H1 (cell line): ENCODE data around the gene PRKN. TPM values are rescaled to one million over a fixed set of nuclear protein-coding genes. Genes with fewer than 3 reads are reported as not detected.

Experiments
- CTCF ChIA-PET: fragments of 300-600 bp; sonication (Branson Sonifier 250); formaldehyde crosslinking; loops from one replicate; lab custom pipeline; 2021; ENCODE audit not compliant: partially characterized antibody; lab: Charles Lee
- POLR2A ChIA-PET: fragments of 300-600 bp; sonication (Branson Sonifier 250); formaldehyde crosslinking; loops from one replicate; lab custom pipeline; 2021; ENCODE audit warnings: inconsistent platforms; ENCODE audit not compliant: partially characterized antibody; lab: Charles Lee
- DNase-seq, 2 experiments: peaks; one replicate each; pipeline versions ENCODE4 v3.0.0 to v3.0.0-alpha.2; 2010 to 2022; ENCODE audit warnings: low spot score in 2 of 2, low read depth in 1 of 2, mixed read lengths in 1 of 2
- FAIRE-seq: peaks from 2 replicates; lab custom pipeline; 2011; peaks lifted over from hg19 to GRCh38; lab: Jason Lieb, UNC
- H2AFZ ChIP-seq: 2 replicates; pipeline ENCODE4 v1.8.1; 2012; ENCODE audit warnings: low read length, inconsistent platforms
- H2AK5ac ChIP-seq: 2 replicates; pipeline ENCODE4 v1.6.1; 2013; ENCODE audit warnings: low read depth, low read length
- H2BK120ac ChIP-seq: replicated peaks from 2 replicates; pipeline ENCODE3; 2013; ENCODE audit warnings: low read depth, low read length, inconsistent platforms
- H2BK12ac ChIP-seq: 2 replicates; pipeline ENCODE4 v1.6.1; 2013; ENCODE audit warnings: low read depth, low read length
- H2BK15ac ChIP-seq: 2 replicates; pipeline ENCODE4 v1.6.1; 2013; ENCODE audit warnings: low read length
- H2BK20ac ChIP-seq: 2 replicates; pipeline ENCODE4 v1.6.1; 2013; ENCODE audit warnings: low read length
- H2BK5ac ChIP-seq: 2 replicates; pipeline ENCODE4 v1.6.1; 2013; ENCODE audit warnings: low read depth, low read length
- H3K14ac ChIP-seq: 2 replicates; pipeline ENCODE4 v1.6.1; 2013; ENCODE audit warnings: inconsistent platforms; ENCODE audit not compliant: insufficient read length
- H3K18ac ChIP-seq: 2 replicates; pipeline ENCODE4 v1.6.1; 2013; ENCODE audit warnings: low read length; ENCODE audit errors: extremely low read depth
- H3K23ac ChIP-seq: 2 replicates; pipeline ENCODE4 v1.6.1; 2013; ENCODE audit warnings: inconsistent platforms; ENCODE audit not compliant: insufficient read length
- H3K23me2 ChIP-seq: 2 replicates; pipeline ENCODE4 v1.6.1; 2013; ENCODE audit warnings: low read depth, low read length
- H3K27ac ChIP-seq: 2 replicates; pipeline ENCODE4 v1.6.1; 2011; ENCODE audit warnings: low read depth, low read length, inconsistent platforms
- H3K27me3 ChIP-seq, 4 experiments: replicated peaks in 1 of 4; 1 replicate in 1 of 4; 2 replicates in 3 of 4; pipeline versions ENCODE4 v1.6.1 to v1.8.1; 2011 to 2013; ENCODE audit warnings: low read length in 3 of 4, mild to moderate bottlenecking in 3 of 4, inconsistent platforms in 2 of 4, mixed read lengths in 2 of 4, moderate library complexity in 1 of 4; ENCODE audit not compliant: control insufficient read depth in 3 of 4, insufficient read depth in 3 of 4; ENCODE audit errors: extremely low read depth in 1 of 4
- H3K36me3 ChIP-seq, 4 experiments: 2 replicates each; pipeline versions ENCODE4 v1.6.1 to v1.8.1; 2011 to 2013; ENCODE audit warnings: mild to moderate bottlenecking in 4 of 4, low read length in 3 of 4, moderate library complexity in 2 of 4, control low read depth in 1 of 4, inconsistent platforms in 1 of 4; ENCODE audit not compliant: insufficient read depth in 4 of 4, control insufficient read depth in 2 of 4
- H3K4ac ChIP-seq: replicated peaks from 2 replicates; pipeline ENCODE3; 2013; ENCODE audit warnings: low read length, low read depth, mixed read lengths, inconsistent platforms; ENCODE audit not compliant: insufficient read length
- H3K4me1 ChIP-seq, 4 experiments: replicated peaks in 1 of 4; 1 replicate in 1 of 4; 2 replicates in 3 of 4; pipeline versions ENCODE4 v1.6.1 to v1.8.1; 2011 to 2013; ENCODE audit warnings: low read length in 3 of 4, inconsistent platforms in 2 of 4, mixed read lengths in 1 of 4; ENCODE audit not compliant: insufficient read depth in 4 of 4, control insufficient read depth in 3 of 4
- H3K4me2 ChIP-seq, 2 experiments: 2 replicates each; pipeline versions ENCODE4 v1.6.1 to v1.8.1; 2011 to 2013; ENCODE audit warnings: low read depth in 2 of 2, low read length in 2 of 2, control low read depth in 1 of 2, inconsistent platforms in 1 of 2, mild to moderate bottlenecking in 1 of 2; ENCODE audit not compliant: insufficient read depth in 1 of 2
- H3K4me3 ChIP-seq, 4 experiments: fragments of 200-600, 300-600 bp in 1 of 4; sonication (generic), shearing (Covaris generic), sonication (Bioruptor Twin) in 1 of 4; 2 replicates each; pipeline versions ENCODE4 v1.5.1 to v1.8.1; 2011 to 2016; ENCODE audit warnings: low read length in 4 of 4, low read depth in 3 of 4, control low read depth in 2 of 4, inconsistent platforms in 2 of 4, mild to moderate bottlenecking in 2 of 4, mixed read lengths in 1 of 4, moderate library complexity in 1 of 4; ENCODE audit not compliant: insufficient read depth in 2 of 4; ENCODE audit errors: extremely low read depth in 1 of 4
- H3K56ac ChIP-seq: replicated peaks from 2 replicates; pipeline ENCODE3; 2013; ENCODE audit warnings: low read depth, mild to moderate bottlenecking, mixed read lengths, low read length, inconsistent platforms; ENCODE audit not compliant: insufficient read length
- H3K79me1 ChIP-seq: 2 replicates; pipeline ENCODE4 v1.6.1; 2013; ENCODE audit warnings: low read depth, low read length, control low read depth
- H3K79me2 ChIP-seq, 2 experiments: 2 replicates each; pipeline versions ENCODE4 v1.6.1 to v1.8.1; 2012 to 2013; ENCODE audit warnings: low read length in 2 of 2, mild to moderate bottlenecking in 2 of 2, inconsistent platforms in 1 of 2; ENCODE audit not compliant: insufficient read depth in 2 of 2, control insufficient read depth in 1 of 2
- H3K9ac ChIP-seq, 4 experiments: replicated peaks in 1 of 4; 1 replicate in 1 of 4; 2 replicates in 3 of 4; pipeline versions ENCODE4 v1.6.1 to v1.8.1; 2011 to 2013; ENCODE audit warnings: low read depth in 3 of 4, low read length in 3 of 4, control low read depth in 2 of 4, mild to moderate bottlenecking in 2 of 4, moderate library complexity in 2 of 4, inconsistent platforms in 1 of 4; ENCODE audit errors: extremely low read depth in 1 of 4
- H3K9me3 ChIP-seq, 2 experiments: 2 replicates each; pipeline versions ENCODE4 v1.6.1 to v1.8.1; 2012 to 2013; ENCODE audit warnings: mild to moderate bottlenecking in 2 of 2, moderate library complexity in 2 of 2, control low read depth in 1 of 2, inconsistent platforms in 1 of 2, low read depth in 1 of 2, low read length in 1 of 2, mixed read lengths in 1 of 2; ENCODE audit not compliant: insufficient read depth in 2 of 2
- H4K20me1 ChIP-seq, 2 experiments: replicated peaks in 1 of 2; 2 replicates each; pipeline versions ENCODE3 to v1.8.1; 2011 to 2013; ENCODE audit warnings: inconsistent platforms in 2 of 2, low read length in 2 of 2, mild to moderate bottlenecking in 1 of 2; ENCODE audit not compliant: insufficient read depth in 2 of 2, control insufficient read depth in 1 of 2
- H4K5ac ChIP-seq: 2 replicates; pipeline ENCODE4 v1.6.1; 2013; ENCODE audit warnings: low read length, low read depth, mixed read lengths, inconsistent platforms; ENCODE audit not compliant: insufficient read length
- H4K8ac ChIP-seq: 2 replicates; pipeline ENCODE4 v1.8.0; 2013; ENCODE audit warnings: mild to moderate bottlenecking, moderate library complexity, low read length, inconsistent platforms; ENCODE audit not compliant: insufficient read depth; ENCODE audit errors: extremely low read depth
- H4K91ac ChIP-seq: replicated peaks from 2 replicates; pipeline ENCODE3; 2013; ENCODE audit warnings: low read length, mixed read lengths, inconsistent platforms; ENCODE audit not compliant: insufficient read length
- CHD2 ChIP-seq: IDR thresholded peaks from 2 replicates; pipeline ENCODE4 v1.6.1; 2012; ENCODE audit warnings: low read length, improper control_type of control experiment
- whole genome bisulfite sequencing, 2 experiments: shearing (Covaris generic) in 1 of 2; methylation state at CpG; one replicate each; pipeline versions ENCODE4 v1.1.6 to v1.1.7; 2013 to 2015; ENCODE audit warnings: low lambda C conversion rate in 2 of 2, mixed read lengths in 2 of 2, inconsistent platforms in 1 of 2, low coverage in 1 of 2, missing lambda C conversion rate in 1 of 2; ENCODE audit not compliant: insufficient replicate concordance in 2 of 2, insufficient coverage in 1 of 2, insufficient read length in 1 of 2; ENCODE audit errors: extremely low coverage in 1 of 2, missing lambda C conversion rate in 1 of 2; 5-methylcytosine and 5-hydroxymethylcytosine counted together
- polyA plus RNA-seq, 7 experiments: library from polyadenylated mRNA; depleted of rRNA in 3 of 7; stranded (reverse) in 5 of 7; unstranded in 2 of 7; fragments of >200 nt in 5 of 7; fragments of 200-250 nt in 2 of 7; gene quantifications; 1 replicate in 5 of 7; 2 replicates in 1 of 7; 4 replicates in 1 of 7; pipeline versions ENCODE4 v1.2.1 to v1.2.3, GENCODE V29; 2011 to 2013; ENCODE audit warnings: missing spikeins in 2 of 7, mixed read lengths in 2 of 7
- total RNA-seq: library from RNA; stranded (reverse); fragmentation: NEBNext Ultra II Directional; extraction: Animal tissue kit (Norgen Biotek cat#: 25700); gene quantifications from 2 replicates; pipeline ENCODE4 v1.2.1, GENCODE V29; 2021

PRKN gene
- total and polyA plus RNA-seq, 2 of the 8 experiments (the other 6 are each of a cell fraction or from before 2014, with no cell fraction given): 0.13 to 0.29 TPM

- Histone ChIP-seq H4K20me1 (no peaks in the 10 kb centered on the region), H2BK20ac (no peak overlapping the region), H3K4me2 (no peak overlapping the region), H2BK15ac (no peak overlapping the region), H4K91ac (no peak overlapping the region), H3K27me3 (peaks cover 0 to 1% (median 0%) of the 10 kb centered on the region in 4 experiments; a peak in 1 of 7 replicates), H3K4me3 (no peak overlapping the region), H3K23me2 (no peaks in the 10 kb centered on the region), H3K18ac (no peak overlapping the region), H3K4me1 (no peaks in the 10 kb centered on the region), H3K56ac (no peak overlapping the region), H2BK120ac (no peak overlapping the region), H4K5ac (no peak overlapping the region), H2AFZ (no peak overlapping the region), H3K36me3 (no peaks in the 10 kb centered on the region), H3K9me3 (0 out of 4 replicates have a peak, but pooled peaks cover 0 to 1% of the 10 kb centered on the region in 2 experiments), H3K23ac (no peak overlapping the region), H3K9ac (no peak overlapping the region), H3K14ac (no peak overlapping the region), H2BK5ac (no peak overlapping the region), H4K8ac (no peak overlapping the region), H2AK5ac (no peak overlapping the region), H2BK12ac (no peak overlapping the region), H3K4ac (no peak overlapping the region), H3K79me2 (no peaks in the 10 kb centered on the region), H3K27ac (no peak overlapping the region), H3K79me1 (no peaks in the 10 kb centered on the region)
- no peak for DNase-seq
- ChIA-PET POLR2A (no interaction called here), CTCF (interaction anchor here (0.6 kb wide), 1 partner anchor 178 kb away, joined by 3 read pairs; no protein-coding TSS in a partner anchor)
- no peak for FAIRE-seq
- WGBS, 2 experiments: 93% methylated on average over 3 of the region's 3 CpGs; no CpG with 5 or more reads in 1 of the 2 experiments
- no peak for TF ChIP-seq CHD2
Measured at GRCh38 chr6:162773996-162774395, 46.4 kb upstream of the PRKN start.
